CD4-positive, alpha-beta T cell treated with Interleukin-2 at 100 ng/mL for 4 hours (primary cell): ENCODE data around the gene PEAR1.
A peak's percentile ranks its signal among the peaks of the same experiment; 100 is the strongest.
"Not testable (repeated sequence)": the region's sequence is repeated elsewhere in the genome, so short reads cannot be mapped to it uniquely, and the experiment has no call there.

Experiments used
- DNase-seq: peaks from one replicate; pipeline ENCODE4 v3.0.0-alpha.2; 2020; ENCODE audit warnings: low spot score

Gene PEAR1

DNA sequence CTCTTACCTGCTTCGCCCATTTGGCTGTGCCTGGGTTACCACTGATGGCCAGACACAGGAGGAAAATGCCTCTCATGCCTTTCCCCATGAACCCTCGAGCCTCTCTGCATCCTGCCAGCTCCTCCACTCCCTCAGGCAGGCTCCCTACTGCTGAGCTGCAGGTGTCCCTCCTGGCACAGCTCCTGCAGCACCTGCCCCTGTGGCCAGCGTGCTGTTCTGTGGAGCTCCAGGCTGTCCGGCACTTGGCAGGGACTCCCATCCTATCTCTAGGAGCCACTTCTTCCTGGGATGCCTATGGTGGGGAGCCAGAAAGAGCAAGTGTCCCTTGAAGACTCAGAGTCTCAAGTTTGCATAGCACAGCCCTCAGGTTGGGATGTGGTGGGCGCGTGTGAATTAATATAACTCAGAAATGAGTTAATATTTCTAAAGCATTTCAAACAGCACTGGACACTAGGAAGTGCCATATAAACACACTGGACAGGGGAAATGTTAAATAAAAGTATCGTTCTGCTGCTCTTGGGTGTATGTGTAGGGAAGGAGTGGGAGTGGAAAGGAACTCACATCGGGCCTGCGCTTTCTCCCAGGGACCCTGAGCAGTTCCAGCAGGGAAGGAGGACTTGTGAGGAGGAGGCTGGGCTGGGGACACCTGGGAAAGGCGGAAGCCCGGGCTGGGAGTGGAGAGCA is 29.6 kb downstream of the PEAR1 start:
- DNase-seq: no peak

DNA sequence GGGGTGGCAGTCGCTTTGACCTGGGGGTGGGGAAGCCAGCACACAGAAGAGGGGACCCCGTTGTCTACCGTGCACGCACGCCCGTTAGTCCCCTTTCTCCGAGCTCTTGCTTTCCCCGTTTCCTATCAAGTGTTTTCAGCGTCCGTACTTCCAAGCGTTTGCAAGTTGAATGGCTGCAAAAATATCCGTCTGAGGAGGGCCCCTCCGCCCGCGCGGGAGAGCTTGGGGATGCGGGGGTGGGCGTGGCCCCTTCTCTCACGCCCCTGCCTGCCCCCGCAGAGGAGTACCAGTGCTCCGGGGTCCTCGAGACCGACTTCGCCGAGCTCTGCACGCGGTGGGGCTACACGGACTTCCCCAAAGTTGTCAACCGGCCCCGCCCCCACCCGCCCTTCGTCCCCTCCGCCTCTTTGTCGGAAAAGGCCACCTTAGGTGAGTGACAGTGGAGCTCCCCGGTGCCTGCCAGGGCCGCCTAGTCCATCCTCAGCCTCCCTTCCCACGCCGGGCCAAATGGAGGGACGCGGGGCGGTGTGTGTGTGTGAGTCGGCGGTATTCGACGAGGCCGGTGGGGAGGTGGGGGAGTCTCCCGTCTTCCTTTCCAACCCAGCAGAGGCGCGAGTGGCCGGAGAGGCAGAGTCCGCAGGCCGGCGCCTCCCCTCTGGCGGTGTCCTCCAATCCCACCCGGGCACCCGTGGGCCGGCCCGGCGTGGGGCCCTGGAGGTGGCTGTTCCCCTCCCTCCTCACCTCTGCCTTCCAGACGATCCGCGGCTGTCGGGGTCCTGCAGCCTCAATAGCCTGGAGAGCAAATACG is 30.4 kb downstream of the PEAR1 start:
- DNase-seq: no peak

GRCh38 chr1:156924478-156925153 is 31.1 kb downstream of the PEAR1 start:
- DNase-seq: no peak

- DNase-seq: no peak
Observed at GRCh38 chr1:156925154-156926010, 31.9 kb downstream of the PEAR1 start.

- no peak for DNase-seq
Observed at GRCh38 chr1:156926175-156926574, 32.7 kb downstream of the PEAR1 start.

DNA sequence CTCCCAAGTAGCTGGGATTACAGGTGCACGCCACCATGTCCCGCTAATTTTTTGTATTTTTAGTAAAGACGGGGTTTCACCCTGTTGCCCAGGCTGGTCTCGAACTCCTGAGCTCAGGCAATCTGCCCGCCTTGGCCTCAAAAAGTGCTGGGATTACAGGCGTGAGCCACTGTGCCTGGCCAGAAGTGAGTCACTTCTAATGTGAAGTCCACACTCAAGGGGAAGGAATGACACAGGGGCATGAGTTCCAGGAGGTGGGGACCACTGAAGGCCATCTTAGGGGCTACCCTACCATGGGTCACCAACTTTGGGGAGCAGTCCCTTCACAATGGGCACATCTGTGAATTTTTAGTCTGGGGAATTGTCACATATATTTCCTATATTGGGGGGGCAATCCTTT is 33.2 kb downstream of the PEAR1 start:
- not testable (repeated sequence) for DNase-seq

DNA sequence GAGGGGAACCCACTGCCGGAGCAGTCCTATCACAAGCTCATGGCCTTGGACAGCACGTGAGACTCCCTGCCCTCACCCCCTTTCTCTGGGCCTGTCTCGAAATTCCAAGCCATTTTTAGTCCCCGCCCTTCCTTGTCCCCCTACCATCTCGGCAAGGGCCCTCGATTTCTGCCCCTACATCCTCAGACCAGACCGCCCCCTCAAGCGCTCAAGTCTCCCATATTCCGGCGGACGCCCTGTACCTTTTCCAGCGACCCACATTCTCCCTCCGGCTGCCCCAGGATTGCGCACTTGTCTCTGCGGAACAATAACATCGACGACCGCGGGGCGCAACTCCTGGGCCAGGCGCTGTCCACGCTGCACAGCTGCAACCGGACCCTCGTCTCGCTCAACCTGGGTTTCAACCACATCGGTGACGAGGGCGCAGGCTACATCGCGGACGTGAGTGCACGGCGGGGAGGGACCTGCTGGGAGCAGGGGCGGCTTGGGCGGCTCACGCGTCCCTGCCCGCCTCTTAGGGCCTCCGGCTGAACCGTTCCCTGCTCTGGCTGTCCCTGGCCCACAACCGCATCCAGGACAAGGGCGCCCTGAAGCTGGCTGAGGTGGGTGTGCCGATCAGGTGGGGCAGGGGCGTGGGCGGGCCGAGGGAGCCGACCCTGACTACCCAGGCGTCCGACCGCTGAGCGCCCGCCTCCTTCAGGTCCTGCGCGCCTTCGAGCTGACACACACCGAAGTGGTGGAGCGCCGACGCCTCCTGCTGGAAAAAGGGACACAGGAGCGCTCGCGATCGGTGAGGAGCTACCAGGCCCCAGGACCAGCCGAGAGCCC is 33.9 kb downstream of the PEAR1 start:
- DNase-seq: peak; percentile 41

GRCh38 chr1:156928043-156928602 is 34.6 kb downstream of the PEAR1 start:
- DNase-seq: no peak

DNA sequence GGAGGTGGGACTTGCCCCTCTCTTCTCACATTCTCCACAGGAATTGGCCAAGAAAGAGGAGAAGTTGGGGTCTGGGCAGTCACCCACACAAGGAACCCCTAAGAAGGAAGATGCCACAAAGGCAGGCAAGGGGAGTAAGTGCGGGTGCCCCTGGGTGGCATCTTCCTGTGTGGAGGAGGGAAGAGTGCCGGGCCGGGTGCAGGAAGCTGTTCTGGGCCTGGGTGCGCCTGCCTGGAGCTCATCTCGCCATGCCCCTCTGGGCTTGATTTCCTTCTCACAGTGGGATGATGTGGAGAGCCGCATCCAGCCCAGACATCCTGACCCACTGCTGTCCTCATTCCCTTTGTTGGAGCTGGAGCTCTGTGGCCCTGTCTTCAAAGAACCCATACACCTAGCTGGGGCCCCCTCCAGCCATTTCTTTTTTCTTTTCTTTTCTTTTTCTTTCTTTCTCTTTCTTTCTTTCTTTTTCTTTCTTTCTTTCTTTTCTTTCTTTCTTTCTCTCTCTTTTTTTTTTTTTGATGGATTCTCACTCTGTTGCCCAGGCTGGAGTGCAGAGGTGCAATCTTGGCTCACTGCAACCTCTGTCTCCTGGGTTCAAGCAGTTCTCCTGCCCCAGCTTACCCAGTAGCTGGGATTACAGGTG is 36.2 kb downstream of the PEAR1 start:
- no peak for DNase-seq

GRCh38 chr1:156930483-156930882 is 37.0 kb downstream of the PEAR1 start:
- DNase-seq: no peak

GRCh38 chr1:156931211-156931952 is 37.9 kb downstream of the PEAR1 start:
- DNase-seq: no peak

GRCh38 chr1:156931974-156932710 is 38.6 kb downstream of the PEAR1 start:
- no peak for DNase-seq

DNA sequence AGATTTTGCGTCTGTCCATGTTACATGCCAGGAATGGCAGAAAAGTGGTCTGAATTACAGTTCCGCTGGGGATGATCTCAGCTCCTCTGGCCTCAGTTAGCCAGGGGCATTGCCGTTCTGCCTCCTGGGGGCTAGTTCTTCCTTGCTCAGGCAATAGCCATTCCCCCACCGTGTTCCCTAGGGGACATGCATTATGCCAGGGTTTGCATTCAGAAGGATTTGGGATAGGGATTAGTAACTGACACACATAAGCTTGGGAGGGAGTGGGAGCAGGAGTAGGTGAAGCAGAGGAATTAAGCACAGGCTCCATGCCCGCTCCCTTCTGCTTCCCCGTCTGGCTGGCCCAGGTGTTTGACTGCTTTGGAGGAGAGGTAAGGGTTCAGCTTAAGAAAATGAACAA is 39.6 kb downstream of the PEAR1 start:
- DNase-seq: no peak

GRCh38 chr1:156935505-156936128 is 42.1 kb downstream of the PEAR1 start:
- no peak for DNase-seq

DNA sequence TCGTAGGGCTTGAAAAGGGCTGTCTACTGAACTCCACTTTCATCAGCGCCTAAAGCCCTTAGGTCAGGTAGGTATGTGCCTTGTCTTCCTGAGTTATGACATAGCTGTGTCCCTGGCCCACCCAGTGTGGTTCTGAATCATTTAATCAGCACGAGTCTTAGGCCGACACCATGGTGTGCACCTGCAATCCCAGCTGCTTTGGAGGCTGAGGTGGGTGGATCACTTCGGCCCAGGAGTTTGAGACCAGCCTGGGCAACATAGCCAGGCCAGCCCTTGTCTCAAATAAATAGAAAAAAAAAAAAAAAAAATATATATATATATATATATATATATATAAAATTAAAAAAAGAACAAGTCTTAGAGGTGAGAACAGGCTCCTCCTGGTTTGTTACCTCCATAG is 42.7 kb downstream of the PEAR1 start:
- DNase-seq: no peak

DNA sequence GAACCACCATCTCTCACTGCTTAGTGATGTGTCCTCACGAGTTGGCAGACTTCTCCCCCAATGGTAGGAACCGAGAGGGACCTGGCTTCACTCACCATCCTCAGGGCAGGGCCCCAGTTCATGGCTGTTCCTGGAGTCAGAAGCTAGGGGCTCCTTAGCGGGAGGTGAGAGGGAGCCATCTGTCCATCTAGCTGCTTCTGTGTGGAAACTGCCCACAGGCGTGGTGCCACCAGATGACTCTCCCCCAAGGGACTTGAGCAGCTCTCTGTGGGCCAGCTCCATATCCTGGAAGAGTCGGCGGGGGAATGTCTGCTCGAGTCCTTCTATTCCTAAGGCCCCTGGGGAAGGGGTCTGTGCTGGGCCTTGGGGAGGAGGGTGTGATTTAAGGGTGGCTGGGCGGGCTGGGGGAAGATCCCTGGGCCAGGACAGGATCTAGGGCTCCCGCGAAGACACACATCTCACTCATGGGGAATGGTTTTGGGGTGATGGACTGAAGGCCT is 43.3 kb downstream of the PEAR1 start:
- DNase-seq: no peak

GRCh38 chr1:156937883-156938282 is 44.4 kb downstream of the PEAR1 start:
- DNase-seq: no peak

GRCh38 chr1:156938813-156939212 is 45.3 kb downstream of the PEAR1 start:
- DNase-seq: no peak
